T-helper 2 cell treated with Interferon-gamma antibody and Interleukin-4, amounts not matched to agents 100 ng/mL and 5 ng/mL, for 36 hours (primary cell): Measurements from ENCODE around the gene STOX2. TPM values are rescaled to one million over a fixed set of nuclear protein-coding genes. Genes with fewer than 3 reads are reported as not detected.

ENCODE experiments used
- intact Hi-C: fragments of 100-400 bp; cut with micrococcal nuclease; formaldehyde crosslinking; loops from one replicate; pipeline ENCODE4 v1.15.1; 2023
- total RNA-seq: library from RNA; stranded (reverse); gene quantifications from 2 replicates; pipeline ENCODE4 v1.2.3, GENCODE V29; 2022

Gene STOX2
- total RNA-seq, 1 donor from 2014 or later, result not detected

DNA sequence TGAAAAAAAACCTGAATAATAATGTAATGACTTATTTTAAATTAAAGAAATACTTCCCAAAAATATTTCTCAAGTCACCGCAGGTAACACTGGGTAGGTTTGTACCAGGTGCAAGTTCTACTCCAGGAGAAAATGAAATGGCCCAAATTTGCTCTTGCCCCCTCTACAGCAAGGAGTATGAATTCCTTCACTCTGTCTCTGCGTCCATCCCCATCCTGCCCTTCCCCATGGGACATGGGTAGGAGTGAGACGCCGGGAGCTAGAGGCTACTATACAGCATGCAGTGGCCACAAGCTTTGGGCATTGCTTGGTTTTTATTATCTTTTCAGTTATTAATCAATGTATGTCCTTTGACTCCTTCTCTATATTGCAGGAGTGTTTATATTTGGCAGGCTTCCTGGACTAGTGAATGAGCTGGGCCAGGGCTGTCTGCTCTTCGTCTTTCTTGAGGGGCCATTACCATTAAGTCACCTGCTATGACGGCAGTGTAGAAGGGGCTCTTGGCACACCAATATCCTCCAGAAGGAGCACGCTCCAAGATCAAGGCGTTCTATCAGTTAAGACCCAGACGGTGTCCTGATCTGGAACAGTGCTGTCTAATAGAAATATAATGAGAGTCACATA, 162.9 kb downstream of the STOX2 start:
- intact Hi-C loops, result no loop called here

Other genes with a start within 250 kb of the STOX2 start
- gene RWDD4, start 246.1 kb upstream of the STOX2 start, total RNA-seq, result 14.1 and 15.1 TPM in 2 replicates
- gene TRAPPC11, start 246.0 kb upstream of the STOX2 start, total RNA-seq, result 25.8 and 29.8 TPM in 2 replicates